OCI-LY7 (cell line): ENCODE measurements around the gene KYNU.

Experiments
- CTCF ChIP-seq: fragments of 200-600 bp; sonication (generic); conservative IDR thresholded peaks from 2 replicates; pipeline ENCODE4 v1.5.1; 2014; ENCODE audit warnings: mild to moderate bottlenecking, antibody characterized with exemption, low read length, moderate library complexity, mixed read lengths
- EZH2phosphoT487 ChIP-seq: fragments of 200-600 bp; sonication (generic); IDR thresholded peaks from 2 replicates; pipeline ENCODE4 v1.6.1; 2018; ENCODE audit warnings: low read depth, borderline replicate concordance, mild to moderate bottlenecking, mixed run types, antibody characterized with exemption, low read length, moderate library complexity, mixed read lengths

- TF ChIP-seq CTCF, result no peak
- no peak for TF ChIP-seq EZH2phosphoT487
Measured at GRCh38 chr2:142879151-142879550, 1.7 kb downstream of the KYNU start.
